Stimulated activated CD4-positive, alpha-beta T cell treated with anti-CD3 and anti-CD28 coated beads, Interleukin-15, amount 100 ng/mL, for 1 hour (primary cell): ENCODE data around the gene GXYLT2.
"Not testable (repeated sequence)": the region's sequence is repeated elsewhere in the genome, so short reads cannot be mapped to it uniquely, and the experiment has no call there.

Experiments
- DNase-seq, 2 donors: peaks; one replicate each; pipeline ENCODE4 v3.0.0-alpha.2; 2020; ENCODE audit warnings: low read depth in 1 of 2, low spot score in 1 of 2

The GXYLT2 gene

GRCh38 chr3:72892081-72892775 lies 4.4 kb downstream of the GXYLT2 start:
- no peak for DNase-seq

GRCh38 chr3:72892870-72893269 lies 5.0 kb downstream of the GXYLT2 start:
- no peak for DNase-seq

GRCh38 chr3:72894976-72895552 lies 7.2 kb downstream of the GXYLT2 start:
- no peak for DNase-seq

GRCh38 chr3:72896996-72897757 lies 9.3 kb downstream of the GXYLT2 start:
- DNase-seq: no peak

GRCh38 chr3:72897758-72898007 lies 9.8 kb downstream of the GXYLT2 start:
- DNase-seq: no peak

GRCh38 chr3:72899349-72899765 lies 11.5 kb downstream of the GXYLT2 start:
- no peak for DNase-seq

- DNase-seq: no peak
Observed at GRCh38 chr3:72900048-72900447, 12.2 kb downstream of the GXYLT2 start.

GRCh38 chr3:72901840-72902239 lies 14.0 kb downstream of the GXYLT2 start:
- DNase-seq: no peak

GRCh38 chr3:72903004-72903403 lies 15.2 kb downstream of the GXYLT2 start:
- no peak for DNase-seq

- no peak for DNase-seq
Observed at GRCh38 chr3:72904163-72904562, 16.3 kb downstream of the GXYLT2 start.

- no peak for DNase-seq
Observed at GRCh38 chr3:72906154-72906553, 18.3 kb downstream of the GXYLT2 start.

GRCh38 chr3:72907131-72907711 lies 19.4 kb downstream of the GXYLT2 start:
- DNase-seq: no peak

GRCh38 chr3:72907731-72908620 lies 20.1 kb downstream of the GXYLT2 start:
- DNase-seq: no peak

GRCh38 chr3:72909591-72909990 lies 21.7 kb downstream of the GXYLT2 start:
- no peak for DNase-seq

- DNase-seq: no peak
Observed at GRCh38 chr3:72912532-72912931, 24.7 kb downstream of the GXYLT2 start.

- no peak for DNase-seq
Observed at GRCh38 chr3:72914383-72914782, 26.5 kb downstream of the GXYLT2 start.

GRCh38 chr3:72916250-72916649 lies 28.4 kb downstream of the GXYLT2 start:
- DNase-seq: no peak

GRCh38 chr3:72919520-72919919 lies 31.7 kb downstream of the GXYLT2 start:
- no peak for DNase-seq

- DNase-seq: no peak
Observed at GRCh38 chr3:72924055-72924454, 36.2 kb downstream of the GXYLT2 start.

- not testable (repeated sequence) for DNase-seq
Observed at GRCh38 chr3:72928781-72929735, 41.2 kb downstream of the GXYLT2 start.
